Fibroblast of lung (primary cell): Measurements from ENCODE around the gene SCUBE3. TPM values are rescaled to one million over a fixed set of nuclear protein-coding genes. Genes with fewer than 3 reads are reported as not detected.

Experiments used
- DNase-seq, 2 donors: peaks; one replicate each; pipeline versions ENCODE4 v3.0.0 to v3.0.0-alpha.2; 2010; ENCODE audit warnings: low read depth in 2 of 2
- H2AFZ ChIP-seq: 2 replicates; pipeline ENCODE4 v1.5.1; 2012; ENCODE audit warnings: low read length, control low read depth, inconsistent platforms
- H3K27ac ChIP-seq: 2 replicates; pipeline ENCODE4 v1.5.1; 2011; ENCODE audit warnings: low read length, control low read depth; ENCODE audit not compliant: insufficient read depth
- H3K27me3 ChIP-seq: 2 replicates; pipeline ENCODE4 v1.5.1; 2011; ENCODE audit warnings: mild to moderate bottlenecking, low read length; ENCODE audit not compliant: control insufficient read depth, insufficient read depth
- H3K36me3 ChIP-seq: 2 replicates; pipeline ENCODE4 v1.5.1; 2011; ENCODE audit warnings: low read length; ENCODE audit not compliant: control insufficient read depth, insufficient read depth
- H3K4me1 ChIP-seq: 2 replicates; pipeline ENCODE4 v1.5.1; 2011; ENCODE audit warnings: low read length; ENCODE audit not compliant: control insufficient read depth, insufficient read depth; ENCODE audit errors: extremely low read depth
- H3K4me2 ChIP-seq: 2 replicates; pipeline ENCODE4 v1.5.1; 2011; ENCODE audit warnings: low read length, control low read depth; ENCODE audit not compliant: insufficient read depth; ENCODE audit errors: extremely low read depth
- H3K4me3 ChIP-seq, 4 experiments: fragments of 200-600 bp in 1 of 4; sonication (generic) in 1 of 4; replicated peaks in 1 of 4; 2 replicates each; pipeline ENCODE4 v1.5.1; 2011 to 2016; ENCODE audit warnings: low read length in 4 of 4, low read depth in 3 of 4, mild to moderate bottlenecking in 3 of 4, control low read depth in 2 of 4, inconsistent platforms in 1 of 4, mixed read lengths in 1 of 4; ENCODE audit not compliant: insufficient read depth in 1 of 4; ENCODE audit errors: control extremely low read depth in 1 of 4
- H3K79me2 ChIP-seq: 2 replicates; pipeline ENCODE4 v1.5.1; 2012; ENCODE audit warnings: mild to moderate bottlenecking, low read length, inconsistent platforms; ENCODE audit not compliant: control insufficient read depth, insufficient read depth
- H3K9ac ChIP-seq: 2 replicates; pipeline ENCODE4 v1.5.1; 2011; ENCODE audit warnings: mild to moderate bottlenecking, low read length, control low read depth; ENCODE audit not compliant: insufficient read depth
- H3K9me3 ChIP-seq: 2 replicates; pipeline ENCODE4 v1.5.1; 2012; ENCODE audit warnings: low read depth, low read length; ENCODE audit not compliant: control insufficient read depth, insufficient read depth
- H4K20me1 ChIP-seq: 2 replicates; pipeline ENCODE4 v1.5.1; 2011; ENCODE audit warnings: low read length; ENCODE audit not compliant: control insufficient read depth, insufficient read depth; ENCODE audit errors: extremely low read depth
- CTCF ChIP-seq, 2 donors: IDR thresholded peaks in 1 of 2; conservative IDR thresholded peaks in 1 of 2; 1 replicate in 1 of 2; 2 replicates in 1 of 2; pipeline ENCODE4 v1.5.1; 2011 to 2012; ENCODE audit warnings: low read length in 2 of 2, control low read depth in 1 of 2, inconsistent platforms in 1 of 2, low read depth in 1 of 2, mild to moderate bottlenecking in 1 of 2
- EZH2 ChIP-seq: IDR thresholded peaks from 2 replicates; pipeline ENCODE4 v1.5.1; 2012; ENCODE audit warnings: low read length, control low read depth, mild to moderate bottlenecking; ENCODE audit errors: missing control alignments
- polyA plus RNA-seq, 2 donors: library from polyadenylated mRNA; depleted of rRNA in 1 of 2; stranded (reverse) in 1 of 2; unstranded in 1 of 2; fragments of >200 nt; gene quantifications; 2 replicates each; pipeline ENCODE4 v1.2.1, GENCODE V29; 2011 to 2012; ENCODE audit warnings: missing spikeins in 1 of 2
- total RNA-seq: library from RNA; depleted of rRNA; stranded (reverse); fragments of >200 nt; gene quantifications from 2 replicates; pipeline ENCODE4 v1.2.1, GENCODE V29; 2014

SCUBE3 gene
- total and polyA plus RNA-seq, 2 donors (not counting 1 experiment from before 2014, with no cell fraction given): under 0.01 to 1.2 TPM

GRCh38 chr6:35275744-35276260 is 62.0 kb downstream of the SCUBE3 start:
- no peaks in the 10 kb centered on the region for H3K36me3 ChIP-seq
- TF ChIP-seq EZH2 (no peak), CTCF (conservative IDR thresholded peaks at IDR 0.05 in 1 of 2, IDR thresholded peaks at IDR 0.05 in 1 of 2; ENCODE audit: low read depth in 1 of 2, low read length in 2 of 2) (no peak)
- no peaks in the 10 kb centered on the region for H3K9me3 ChIP-seq
- peaks cover 8% of the 10 kb centered on the region for H3K4me1 ChIP-seq
- no peaks in the 10 kb centered on the region for H3K27me3 ChIP-seq
- no peak overlapping the region for H3K9ac ChIP-seq
- DNase-seq: no peak
- H3K79me2 ChIP-seq: no peaks in the 10 kb centered on the region
- no peaks in the 10 kb centered on the region for H4K20me1 ChIP-seq
- no peak overlapping the region for H2AFZ ChIP-seq
- H3K27ac ChIP-seq: no peak overlapping the region
- no peak overlapping the region for H3K4me2 ChIP-seq
- H3K4me3 ChIP-seq: no peak overlapping the region

- H3K79me2 ChIP-seq: no peaks in the 10 kb centered on the region
- DNase-seq: no peak
- no peak for TF ChIP-seq EZH2
- TF ChIP-seq CTCF (conservative IDR thresholded peaks at IDR 0.05 in 1 of 2, IDR thresholded peaks at IDR 0.05 in 1 of 2; ENCODE audit: low read depth in 1 of 2, low read length in 2 of 2): no peak
- H3K27ac ChIP-seq: no peak overlapping the region
- H3K4me1 ChIP-seq: peaks cover 8% of the 10 kb centered on the region
- H4K20me1 ChIP-seq: no peaks in the 10 kb centered on the region
- no peak overlapping the region for H2AFZ ChIP-seq
- no peaks in the 10 kb centered on the region for H3K36me3 ChIP-seq
- no peak overlapping the region for H3K9ac ChIP-seq
- H3K4me3 ChIP-seq: no peak overlapping the region
- no peaks in the 10 kb centered on the region for H3K27me3 ChIP-seq
- no peak overlapping the region for H3K4me2 ChIP-seq
- H3K9me3 ChIP-seq: no peaks in the 10 kb centered on the region
These were observed 65.0 kb downstream of the SCUBE3 start for GRCh38 chr6:35278708-35279107.

- H4K20me1 ChIP-seq: no peaks in the 10 kb centered on the region
- no peaks in the 10 kb centered on the region for H3K4me1 ChIP-seq
- no peak overlapping the region for H3K27ac ChIP-seq
- H3K79me2 ChIP-seq: no peaks in the 10 kb centered on the region
- no peaks in the 10 kb centered on the region for H3K27me3 ChIP-seq
- peaks cover 1% of the 10 kb centered on the region for H3K36me3 ChIP-seq
- H3K4me3 ChIP-seq: no peak overlapping the region
- peak in 1 of 2 donors; percentile 12 for DNase-seq
- TF ChIP-seq EZH2: no peak
- no peak for TF ChIP-seq CTCF (conservative IDR thresholded peaks at IDR 0.05 in 1 of 2, IDR thresholded peaks at IDR 0.05 in 1 of 2; ENCODE audit: low read depth in 1 of 2, low read length in 2 of 2)
- no peaks in the 10 kb centered on the region for H3K9me3 ChIP-seq
- no peak overlapping the region for H2AFZ ChIP-seq
- no peak overlapping the region for H3K4me2 ChIP-seq
- no peak overlapping the region for H3K9ac ChIP-seq
These were observed 67.1 kb downstream of the SCUBE3 start for GRCh38 chr6:35280903-35281302.
